HepG2 (cell line): Measurements from ENCODE around the gene LDLRAD4. TPM values are rescaled to one million over a fixed set of nuclear protein-coding genes. Genes with fewer than 3 reads are reported as not detected.

Experiments used
- ATAC-seq: fragments of 200-7000 bp; cut with Tn5 transposase; 3 replicates; pipeline ENCODE4 v1.9.1; 2020; ENCODE audit warnings: mild to moderate bottlenecking, moderate library complexity
- BruUV-seq: library from RNA; stranded (reverse); fragments of 400-500 nt; replicated peaks from 2 replicates; lab custom pipeline; 2021; lab: Mats Ljungman, UMichigan
- CTCF ChIA-PET: fragments of 300-600 bp; formaldehyde crosslinking; extraction: SDS; loops from one replicate; lab custom pipeline; 2021; ENCODE audit warnings: low total read pairs, inconsistent platforms, low intra/inter-chr PET ratio; lab: Yijun Ruan, JAX
- POLR2A ChIA-PET: fragments of 350-600 bp; sonication (Branson Sonifier 250); formaldehyde crosslinking; loops from one replicate; lab custom pipeline; 2020; ENCODE audit warnings: antibody characterized with exemption, inconsistent platforms; lab: Yijun Ruan, JAX
- DNase-seq: peaks from one replicate; pipeline ENCODE4 v3.0.0-alpha.2; 2015; ENCODE audit warnings: low spot score
- FAIRE-seq: peaks from 3 replicates; lab custom pipeline; 2011; peaks lifted over from hg19 to GRCh38; lab: Jason Lieb, UNC
- H2AFZ ChIP-seq: one replicate; pipeline ENCODE4 v1.6.1; 2011; ENCODE audit warnings: low read length, inconsistent platforms
- H3K27ac ChIP-seq: fragments of 300-600 bp; 3 replicates; pipeline ENCODE4 v1.8.0; 2011; ENCODE audit warnings: mixed run types, mild to moderate bottlenecking, mixed read lengths, low read length, inconsistent platforms; ENCODE audit not compliant: insufficient read depth; ENCODE audit errors: extremely low read length
- H3K27me3 ChIP-seq, 2 experiments: fragments of 200-600 bp in 1 of 2; 2 replicates in 1 of 2; 3 replicates in 1 of 2; pipeline versions ENCODE4 v1.6.0 to v1.8.0; 2011; ENCODE audit warnings: low read length in 2 of 2, mild to moderate bottlenecking in 2 of 2, moderate library complexity in 2 of 2, inconsistent platforms in 1 of 2; ENCODE audit not compliant: insufficient read depth in 2 of 2, control insufficient read depth in 1 of 2
- H3K36me3 ChIP-seq, 2 experiments: fragments of 200-600 bp in 1 of 2; replicated peaks in 1 of 2; 2 replicates in 1 of 2; 3 replicates in 1 of 2; pipeline versions ENCODE4 v1.5.1 to v1.8.0; 2011; ENCODE audit warnings: low read length in 2 of 2, inconsistent platforms in 1 of 2; ENCODE audit not compliant: insufficient read depth in 2 of 2, control insufficient read depth in 1 of 2
- H3K4me1 ChIP-seq: 2 replicates; pipeline ENCODE4 v1.5.1; 2012; ENCODE audit warnings: low read length, inconsistent platforms; ENCODE audit not compliant: insufficient read depth
- H3K4me2 ChIP-seq: 2 replicates; pipeline ENCODE4 v1.6.0; 2011; ENCODE audit warnings: low read depth, low read length, inconsistent platforms
- H3K4me3 ChIP-seq, 3 experiments: fragments of 200-600 bp in 1 of 3; sonication (generic), shearing (Covaris generic) in 1 of 3; replicated peaks in 1 of 3; 2 replicates each; pipeline ENCODE4 v1.5.1; 2011 to 2016; ENCODE audit warnings: low read length in 3 of 3, inconsistent platforms in 2 of 3, low read depth in 2 of 3, mild to moderate bottlenecking in 2 of 3, control low read depth in 1 of 3, mixed read lengths in 1 of 3; ENCODE audit not compliant: insufficient read depth in 1 of 3
- H3K79me2 ChIP-seq: one replicate; pipeline ENCODE4 v1.6.1; 2011; ENCODE audit warnings: low read length, inconsistent platforms; ENCODE audit not compliant: insufficient read depth
- H3K9ac ChIP-seq: 2 replicates; pipeline ENCODE4 v1.6.0; 2011; ENCODE audit warnings: mild to moderate bottlenecking, low read depth, low read length, inconsistent platforms; ENCODE audit not compliant: insufficient read depth
- H3K9me3 ChIP-seq: 2 replicates; pipeline ENCODE4 v1.5.1; 2012; ENCODE audit warnings: mild to moderate bottlenecking, low read length
- H4K20me1 ChIP-seq: 2 replicates; pipeline ENCODE4 v1.6.0; 2011; ENCODE audit warnings: inconsistent platforms, mild to moderate bottlenecking, low read length, moderate library complexity; ENCODE audit not compliant: insufficient read depth
- ADNP ChIP-seq: sonication (generic); formaldehyde crosslinking; IDR thresholded peaks from 2 replicates; pipeline ENCODE4 v1.4.0; 2020; ENCODE audit warnings: missing genetic modification reagents
- AKNA ChIP-seq: sonication (generic); formaldehyde crosslinking; IDR thresholded peaks from 2 replicates; pipeline ENCODE4 v1.4.0; 2020; ENCODE audit warnings: missing genetic modification reagents, borderline replicate concordance
- EHMT2 ChIP-seq: fragments of 200-600 bp; sonication (generic); IDR thresholded peaks from 2 replicates; pipeline ENCODE4 v1.7.0; 2017; ENCODE audit warnings: antibody characterized with exemption, low read depth, low read length, borderline replicate concordance
- IRF1 ChIP-seq: sonication (generic); formaldehyde crosslinking; IDR thresholded peaks from 2 replicates; pipeline ENCODE4 v1.4.0; 2020; ENCODE audit warnings: low read depth, mild to moderate bottlenecking, missing genetic modification reagents
- KLF13 ChIP-seq: sonication (generic); formaldehyde crosslinking; IDR thresholded peaks from 2 replicates; pipeline ENCODE4 v1.4.0; 2020; ENCODE audit warnings: mild to moderate bottlenecking, missing genetic modification reagents
- KLF9 ChIP-seq: IDR thresholded peaks from 2 replicates; pipeline ENCODE4 v1.6.1; 2016; ENCODE audit warnings: low read depth
- MNT ChIP-seq: fragments of 450-650 bp; IDR thresholded peaks from 2 replicates; pipeline ENCODE4 v1.6.1; 2016
- PHB2 ChIP-seq: fragments of 450-650 bp; IDR thresholded peaks from 2 replicates; pipeline ENCODE4 v1.6.1; 2018; ENCODE audit not compliant: partially characterized antibody
- PHF21A ChIP-seq: sonication (generic); formaldehyde crosslinking; IDR thresholded peaks from 2 replicates; pipeline ENCODE4 v1.5.0; 2020; ENCODE audit warnings: mild to moderate bottlenecking, missing genetic modification reagents
- SRSF1 ChIP-seq: fragments of 200-400 bp; formaldehyde crosslinking; optimal IDR thresholded peaks from 2 replicates; pipeline ENCODE3; 2017; ENCODE audit warnings: mild to moderate bottlenecking, low read depth, low read length, moderate library complexity
- ZBTB44 ChIP-seq: sonication (generic); formaldehyde crosslinking; IDR thresholded peaks from 2 replicates; pipeline ENCODE4 v1.4.0; 2020; ENCODE audit warnings: missing genetic modification reagents
- ZBTB7B ChIP-seq: sonication (generic); formaldehyde crosslinking; IDR thresholded peaks from 2 replicates; pipeline ENCODE4 v1.4.0; 2020; ENCODE audit warnings: missing genetic modification reagents
- ZFY ChIP-seq: sonication (generic); formaldehyde crosslinking; IDR thresholded peaks from 2 replicates; pipeline ENCODE4 v1.4.0; 2020; ENCODE audit warnings: missing genetic modification reagents
- ZNF326 ChIP-seq: sonication (generic); formaldehyde crosslinking; IDR thresholded peaks from 2 replicates; pipeline ENCODE4 v1.4.0; 2020; ENCODE audit warnings: missing genetic modification reagents, borderline replicate concordance
- ZNF510 ChIP-seq: sonication (generic); formaldehyde crosslinking; IDR thresholded peaks from 2 replicates; pipeline ENCODE4 v1.4.0; 2020; ENCODE audit warnings: low read depth, mild to moderate bottlenecking, missing genetic modification reagents
- WGBS: methylation state at CpG from one replicate; pipeline ENCODE4 v1.1.6; 2017; ENCODE audit warnings: low lambda C conversion rate; 5-methylcytosine and 5-hydroxymethylcytosine counted together
- in situ Hi-C: cut with HindIII; loops from 2 replicates; pipeline ENCODE4 v1.10.0; 2017; ENCODE audit warnings: low pct_unique_long_range_greater_than_20kb; ENCODE audit not compliant: extremely low pct_ligation_motif_present
- intact Hi-C: fragments of 100-400 bp; cut with micrococcal nuclease; formaldehyde crosslinking; loops from one replicate; pipeline ENCODE4 v1.10.0; 2022; ENCODE audit not compliant: unreplicated experiment
- polyA plus RNA-seq, 8 experiments: library from polyadenylated mRNA; depleted of rRNA in 3 of 8; stranded (reverse) in 7 of 8; unstranded in 1 of 8; fragments of >200 nt; fragmentation: Illumina TruSeq in 4 of 8; extraction: Trizol in 4 of 8; gene quantifications; 2 replicates each; pipeline versions ENCODE4 v1.2.1 to v1.2.3, GENCODE V29; 2011 to 2016; ENCODE audit warnings: low read depth in 4 of 8, missing spikeins in 1 of 8, mixed read lengths in 1 of 8; ENCODE audit not compliant: insufficient read depth in 1 of 8
- total RNA-seq, 5 experiments: library from RNA; depleted of rRNA; stranded (reverse); fragments of >200 nt; fragmentation: Illumina TruSeq; extraction: Trizol; gene quantifications; 2 replicates each; pipeline ENCODE4 v1.2.3, GENCODE V29; 2016; ENCODE audit warnings: low read depth in 1 of 5

Gene LDLRAD4
- total and polyA plus RNA-seq, 2 of the 13 experiments (the other 11 are each of a cell fraction or from before 2014, with no cell fraction given): 13.6 to 20.9 TPM

GRCh38 chr18:13296867-13297574, 78.5 kb downstream of the LDLRAD4 start (continued):
- TF ChIP-seq AKNA (CRISPR knock-in tag) (no peak), ZNF510 (CRISPR knock-in tag) (no peak), KLF9 (CRISPR knock-in tag) (no peak)

- CTCF ChIA-PET: no interaction called here
- no peaks in the 10 kb centered on the region for H4K20me1 ChIP-seq
- H3K9me3 ChIP-seq: no peaks in the 10 kb centered on the region
- in situ Hi-C loops (no loop called here), intact Hi-C loops (no loop called here)
- H3K4me3 ChIP-seq: no peak overlapping the region
- 93% methylated on average over 3 of the region's 10 CpGs for WGBS
- no peak overlapping the region for H3K4me2 ChIP-seq
- H3K9ac ChIP-seq: no peak overlapping the region
- BruUV-seq: no TSS peak
- no peak overlapping the region for H2AFZ ChIP-seq
- FAIRE-seq (no peak), ATAC-seq (no peak), DNase-seq (no peak)
- no peaks in the 10 kb centered on the region for H3K79me2 ChIP-seq
- H3K36me3 ChIP-seq: no peaks in the 10 kb centered on the region
- POLR2A ChIA-PET: no interaction called here
- no peak overlapping the region for H3K27ac ChIP-seq
- no peaks in the 10 kb centered on the region for H3K27me3 ChIP-seq
- no peaks in the 10 kb centered on the region for H3K4me1 ChIP-seq
- TF ChIP-seq ZFY (CRISPR knock-in tag) (no peak), IRF1 (CRISPR knock-in tag) (no peak), ADNP (CRISPR knock-in tag) (no peak), ZNF326 (CRISPR knock-in tag) (no peak), PHB2 (no peak), KLF13 (CRISPR knock-in tag) (no peak), MNT (no peak), ZBTB7B (CRISPR knock-in tag) (no peak), SRSF1 (no peak), ZBTB44 (no peak), EHMT2 (no peak), PHF21A (no peak)
Measured at GRCh38 chr18:13298262-13298661, 79.7 kb downstream of the LDLRAD4 start.
